Ishikawa (cell line): ENCODE data around the gene PYGL.

Source experiments
- CEBPB ChIP-seq: IDR thresholded peaks from 2 replicates; pipeline ENCODE4 v1.6.1; 2012
- CREB1 ChIP-seq: IDR thresholded peaks from 2 replicates; pipeline ENCODE4 v1.6.1; 2012; ENCODE audit warnings: low read depth
- EGR1 ChIP-seq: IDR thresholded peaks from 2 replicates; pipeline ENCODE4 v1.6.1; 2012
- EP300 ChIP-seq: IDR thresholded peaks from 2 replicates; pipeline ENCODE4 v1.6.1; 2012; ENCODE audit warnings: borderline replicate concordance
- FOXM1 ChIP-seq: IDR thresholded peaks from 2 replicates; pipeline ENCODE4 v1.6.1; 2012; ENCODE audit warnings: low read depth, borderline replicate concordance
- MAX ChIP-seq: IDR thresholded peaks from 2 replicates; pipeline ENCODE4 v1.6.1; 2012
- NFIC ChIP-seq: IDR thresholded peaks from 2 replicates; pipeline ENCODE4 v1.6.1; 2012
- RAD21 ChIP-seq: IDR thresholded peaks from 2 replicates; pipeline ENCODE4 v1.6.1; 2012; ENCODE audit warnings: low read depth
- REST ChIP-seq: IDR thresholded peaks from 2 replicates; pipeline ENCODE4 v1.6.1; 2012; ENCODE audit warnings: low read depth, mild to moderate bottlenecking
- TAF1 ChIP-seq: IDR thresholded peaks from 2 replicates; pipeline ENCODE4 v1.6.1; 2012; ENCODE audit warnings: low read depth, mild to moderate bottlenecking
- TCF12 ChIP-seq: IDR thresholded peaks from 2 replicates; pipeline ENCODE4 v1.6.1; 2012; ENCODE audit warnings: low read depth
- TEAD4 ChIP-seq: IDR thresholded peaks from 2 replicates; pipeline ENCODE4 v1.6.1; 2012
- USF1 ChIP-seq: IDR thresholded peaks from 2 replicates; pipeline ENCODE4 v1.6.1; 2012
- YY1 ChIP-seq: IDR thresholded peaks from 2 replicates; pipeline ENCODE4 v1.6.1; 2012; ENCODE audit warnings: low read depth
- ZBTB7A ChIP-seq: IDR thresholded peaks from 2 replicates; pipeline ENCODE4 v1.6.1; 2012; ENCODE audit warnings: low read depth

Gene PYGL

GRCh38 chr14:50979941-50980850 is 35.9 kb upstream of the PYGL start:
- TF ChIP-seq RAD21 (no peak), MAX (no peak), TAF1 (no peak), USF1 (no peak)

GRCh38 chr14:50978888-50979287 is 34.6 kb upstream of the PYGL start:
- no peak for TF ChIP-seq YY1

- TF ChIP-seq TEAD4 (no peak), TCF12 (no peak), CREB1 (no peak)
These were observed 34.2 kb upstream of the PYGL start for GRCh38 chr14:50978529-50978871.

- TF ChIP-seq YY1: no peak
- TF ChIP-seq CEBPB: no peak
- TF ChIP-seq TCF12: no peak
- TF ChIP-seq RAD21: no peak
- no peak for TF ChIP-seq NFIC
- TF ChIP-seq TAF1: no peak
- no peak for TF ChIP-seq EP300
- no peak for TF ChIP-seq CREB1
- no peak for TF ChIP-seq FOXM1
- no peak for TF ChIP-seq TEAD4
- no peak for TF ChIP-seq MAX
- TF ChIP-seq EGR1: no peak
- TF ChIP-seq REST: no peak
- no peak for TF ChIP-seq USF1
- TF ChIP-seq ZBTB7A: no peak
These were observed 33.7 kb upstream of the PYGL start for GRCh38 chr14:50977863-50978528.

GRCh38 chr14:50974118-50974517 is 29.8 kb upstream of the PYGL start:
- no peak for TF ChIP-seq USF1
- no peak for TF ChIP-seq TEAD4
- TF ChIP-seq CREB1: no peak
- no peak for TF ChIP-seq TCF12
- TF ChIP-seq RAD21: no peak
- TF ChIP-seq MAX: no peak
- TF ChIP-seq EP300: no peak
- no peak for TF ChIP-seq FOXM1
- TF ChIP-seq TAF1: no peak
- no peak for TF ChIP-seq CEBPB
- no peak for TF ChIP-seq YY1
- TF ChIP-seq NFIC: no peak
- TF ChIP-seq REST: no peak
- TF ChIP-seq ZBTB7A: no peak
- no peak for TF ChIP-seq EGR1
